HG03460 (cell line): ENCODE results near the gene DOCK4.

Source experiments
- ATAC-seq: cut with Tn5 transposase; IDR thresholded peaks from one replicate; pipeline ENCODE4 v1.9.1; 2021; ENCODE audit not compliant: unreplicated experiment

Gene DOCK4

GRCh38 chr7:112161253-112162141 lies 44.7 kb downstream of the DOCK4 start:
- ATAC-seq = no peak

DNA sequence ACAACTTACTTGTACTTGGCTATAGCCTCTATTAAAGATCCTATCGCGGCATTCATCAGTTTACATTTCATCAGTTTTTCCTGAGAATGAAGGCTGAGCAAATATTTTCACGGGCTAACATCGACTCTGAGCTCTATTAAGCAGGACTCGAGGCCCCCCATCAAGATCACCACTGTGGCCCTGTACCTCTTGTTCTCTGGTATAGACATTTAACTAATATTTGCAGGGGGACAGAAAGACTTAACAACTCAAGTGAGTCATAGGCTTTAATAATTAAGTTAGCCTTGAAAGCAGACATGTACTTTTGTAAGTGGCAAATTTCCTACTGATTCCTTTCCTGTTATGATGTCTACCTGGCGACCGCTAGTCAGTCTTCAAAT lies 45.4 kb downstream of the DOCK4 start:
- ATAC-seq = no peak

DNA sequence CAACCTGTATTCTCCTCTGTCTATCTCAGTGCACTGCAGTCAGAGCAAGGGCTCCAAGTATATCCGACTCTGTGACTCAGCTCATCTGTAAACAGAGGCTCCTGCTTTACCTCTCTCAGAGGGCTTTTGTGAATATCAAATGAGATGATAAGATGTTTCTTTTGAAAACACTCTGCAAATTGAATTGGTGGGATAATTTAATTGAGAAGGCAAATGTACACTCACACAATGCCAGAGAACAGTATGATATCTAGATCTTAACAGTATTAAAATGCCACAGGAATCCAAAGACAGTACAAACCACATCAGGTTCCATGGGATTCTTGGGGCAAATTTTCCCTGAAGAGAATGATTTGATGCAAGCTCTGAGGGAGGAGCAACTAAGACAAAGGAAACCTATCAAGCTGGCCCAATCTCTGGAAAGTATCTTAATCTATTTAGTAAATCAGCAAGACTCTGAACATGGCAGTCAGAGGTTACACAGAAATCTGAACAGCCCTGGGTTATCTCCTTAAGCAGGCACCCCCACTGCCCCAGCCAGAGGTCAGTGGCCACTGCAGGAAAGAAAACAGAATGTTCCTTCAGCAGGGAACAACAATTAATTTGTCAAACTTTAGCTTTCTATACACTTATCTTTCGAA lies 45.9 kb downstream of the DOCK4 start:
- ATAC-seq = no peak

GRCh38 chr7:112159351-112159750 lies 46.8 kb downstream of the DOCK4 start:
- no peak for ATAC-seq

- no peak for ATAC-seq
These were observed 49.1 kb downstream of the DOCK4 start for GRCh38 chr7:112157072-112157471.

DNA sequence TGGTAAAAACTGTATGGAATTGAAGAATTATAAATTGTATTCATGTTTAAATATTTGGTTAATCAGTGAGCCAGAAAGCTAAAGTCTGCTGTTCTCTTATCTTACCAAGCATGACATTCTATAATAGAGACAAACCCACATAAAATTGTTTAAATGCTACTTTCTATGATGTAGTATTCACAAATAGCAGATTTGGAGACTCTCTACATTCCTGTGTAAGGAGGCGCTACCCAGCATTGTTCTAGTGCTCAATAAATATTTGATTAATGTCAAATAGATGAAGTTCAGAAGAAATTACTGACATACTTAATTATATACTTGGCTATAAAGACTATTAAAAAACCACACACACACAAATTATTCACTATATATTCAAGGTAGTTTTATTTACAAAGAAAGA lies 49.8 kb downstream of the DOCK4 start:
- no peak for ATAC-seq

- no peak for ATAC-seq
These were observed 51.5 kb downstream of the DOCK4 start for GRCh38 chr7:112154690-112155089.

DNA sequence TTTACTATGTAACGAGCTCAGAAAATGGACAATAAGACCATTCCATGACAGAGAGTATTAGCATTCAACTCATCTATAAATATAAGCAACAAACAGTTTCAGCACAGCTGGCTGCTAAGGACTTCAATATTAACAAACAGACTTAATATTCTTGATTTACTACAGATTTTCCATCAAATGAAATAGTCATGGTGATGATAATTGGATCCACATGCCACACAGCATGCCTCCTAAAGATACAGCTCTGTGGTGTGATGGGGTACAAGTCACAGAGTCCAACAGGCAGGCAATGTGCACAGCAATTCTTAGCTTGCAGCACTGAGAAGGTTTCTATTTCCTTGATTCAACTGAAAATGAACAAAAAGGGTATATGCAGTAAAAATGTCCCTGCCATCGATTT lies 54.0 kb downstream of the DOCK4 start:
- ATAC-seq = no peak

DNA sequence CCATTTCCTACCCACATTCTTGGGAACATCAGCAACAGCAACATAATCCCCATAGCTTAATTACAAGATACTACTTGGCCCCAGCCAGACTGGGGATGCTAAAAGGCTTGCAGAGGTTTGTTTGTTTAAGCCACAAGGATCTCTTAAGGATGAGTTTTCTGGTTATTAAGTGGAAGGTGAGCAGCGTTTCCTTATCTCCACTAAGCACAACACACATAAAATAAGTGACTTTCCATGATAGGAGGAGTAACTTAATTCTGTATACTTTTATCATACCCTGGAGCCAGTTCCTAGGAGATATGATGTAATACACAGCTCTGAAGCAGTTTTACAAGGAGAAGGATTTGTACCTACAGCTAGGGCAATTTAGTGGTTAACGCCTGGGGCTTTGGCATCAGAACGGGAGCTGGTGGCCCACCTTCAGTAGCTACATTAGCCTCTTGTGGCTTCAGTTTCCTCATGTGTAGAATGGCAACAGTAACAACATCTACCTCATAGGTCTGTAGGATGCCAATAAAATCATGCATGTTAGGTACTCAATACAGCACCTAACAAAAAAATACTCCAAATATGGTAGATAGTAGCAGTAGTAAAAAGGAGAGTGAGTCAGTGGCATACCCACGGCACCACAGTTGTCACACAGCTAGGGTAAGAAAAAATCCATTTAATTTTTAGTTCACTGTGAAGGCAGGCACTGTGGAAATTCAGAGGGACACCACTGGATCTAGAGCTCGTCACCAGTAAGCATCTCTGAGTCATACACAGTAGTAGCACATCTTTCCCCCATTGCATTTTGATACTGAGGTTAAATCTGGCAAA lies 55.2 kb downstream of the DOCK4 start:
- ATAC-seq = no peak

- ATAC-seq = no peak
These were observed 56.5 kb downstream of the DOCK4 start for GRCh38 chr7:112149734-112150133.

- ATAC-seq = no peak
These were observed 58.3 kb downstream of the DOCK4 start for GRCh38 chr7:112147793-112148361.

DNA sequence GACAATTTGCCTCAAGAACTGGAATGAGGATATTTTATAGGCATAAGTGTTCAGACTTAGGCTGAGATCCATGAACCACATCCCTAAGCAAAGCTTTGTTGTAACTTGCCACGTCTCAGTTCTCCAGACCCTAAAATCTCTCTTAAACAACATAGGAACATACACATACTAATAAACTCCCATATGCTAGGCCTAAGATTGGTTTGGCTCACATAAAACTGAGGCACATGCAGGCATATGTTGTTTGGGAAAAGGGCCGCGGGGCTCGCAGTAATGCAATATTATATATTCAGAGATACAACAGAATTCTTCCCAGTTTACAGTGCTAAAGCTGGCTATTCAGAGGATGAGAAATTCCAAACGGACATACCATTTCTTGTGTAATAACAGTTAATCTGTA lies 61.0 kb downstream of the DOCK4 start:
- ATAC-seq = no peak

- ATAC-seq = no peak
These were observed 61.7 kb downstream of the DOCK4 start for GRCh38 chr7:112144284-112145059.

DNA sequence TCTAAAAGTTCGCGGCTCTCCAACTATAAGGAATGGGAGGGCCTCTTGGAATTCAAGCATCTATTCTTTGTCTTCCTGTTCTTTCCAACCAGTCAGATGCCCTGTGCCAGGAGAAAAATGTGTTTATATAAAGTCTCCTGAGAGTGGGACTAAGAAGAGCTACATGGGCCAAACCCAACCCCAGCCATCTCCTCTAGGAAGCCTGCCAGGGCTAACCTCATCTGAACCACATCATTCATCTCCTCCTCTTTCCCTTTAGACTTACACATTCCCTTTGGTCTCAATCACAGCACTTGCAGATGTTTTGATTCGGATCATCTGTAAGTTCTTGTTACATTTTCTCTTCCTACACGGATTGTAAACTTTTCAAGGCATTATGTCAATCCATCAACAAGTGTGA lies 62.6 kb downstream of the DOCK4 start:
- ATAC-seq = no peak

GRCh38 chr7:112143136-112143535 lies 63.1 kb downstream of the DOCK4 start:
- no peak for ATAC-seq

GRCh38 chr7:112140600-112140999 lies 65.6 kb downstream of the DOCK4 start:
- ATAC-seq = no peak

DNA sequence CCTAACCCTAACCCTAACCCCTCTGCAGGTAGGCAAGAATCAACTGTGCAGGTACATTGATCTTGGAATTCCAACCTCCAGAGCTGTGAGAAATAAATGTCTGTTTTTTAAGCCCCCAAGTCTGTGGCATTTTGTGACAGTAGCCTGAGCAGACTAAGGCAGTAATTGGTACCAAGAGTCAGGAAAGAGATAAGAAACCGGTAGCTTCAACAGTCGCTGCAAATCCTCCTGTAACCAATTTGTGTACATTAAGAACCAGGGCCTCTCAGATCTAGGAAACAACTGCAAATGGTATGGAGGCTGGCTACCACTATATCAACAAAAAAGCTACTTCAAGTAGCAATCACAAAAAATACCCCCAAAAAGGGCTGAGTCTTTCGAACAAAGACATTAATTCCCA lies 67.3 kb downstream of the DOCK4 start:
- ATAC-seq = no peak

DNA sequence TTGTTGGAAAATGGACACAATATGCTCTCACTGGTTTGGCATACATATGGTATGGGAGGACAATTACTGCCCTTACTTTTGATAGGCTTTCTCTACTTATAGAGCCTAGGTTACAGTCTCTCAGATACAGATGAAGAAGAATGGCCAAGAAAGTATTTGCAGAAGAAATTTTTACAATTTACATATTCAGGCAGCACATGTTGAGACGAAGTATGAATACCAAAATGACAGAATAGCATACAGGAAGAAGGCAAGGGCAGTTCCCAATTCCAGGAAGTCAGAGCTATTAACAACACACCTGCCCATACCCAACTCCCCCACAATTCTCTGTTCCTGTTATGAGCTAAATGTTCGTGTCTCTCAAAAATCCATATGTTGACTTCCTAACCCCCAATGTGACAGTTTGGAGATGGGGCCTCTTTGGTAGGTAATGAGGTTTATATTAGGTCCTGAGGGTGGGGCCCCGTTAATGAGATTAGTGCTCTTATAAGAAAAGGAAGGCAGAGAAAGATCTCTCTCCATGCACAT lies 67.8 kb downstream of the DOCK4 start:
- no peak for ATAC-seq

GRCh38 chr7:112137141-112138101 lies 68.8 kb downstream of the DOCK4 start:
- ATAC-seq = no peak
